ENCODE data around the gene SPEF1. TPM values are rescaled to one million over a fixed set of nuclear protein-coding genes. Genes with fewer than 3 reads are reported as not detected.

SPEF1 gene
- total RNA-seq, 1 donor, result under 0.01 TPM

DNA sequence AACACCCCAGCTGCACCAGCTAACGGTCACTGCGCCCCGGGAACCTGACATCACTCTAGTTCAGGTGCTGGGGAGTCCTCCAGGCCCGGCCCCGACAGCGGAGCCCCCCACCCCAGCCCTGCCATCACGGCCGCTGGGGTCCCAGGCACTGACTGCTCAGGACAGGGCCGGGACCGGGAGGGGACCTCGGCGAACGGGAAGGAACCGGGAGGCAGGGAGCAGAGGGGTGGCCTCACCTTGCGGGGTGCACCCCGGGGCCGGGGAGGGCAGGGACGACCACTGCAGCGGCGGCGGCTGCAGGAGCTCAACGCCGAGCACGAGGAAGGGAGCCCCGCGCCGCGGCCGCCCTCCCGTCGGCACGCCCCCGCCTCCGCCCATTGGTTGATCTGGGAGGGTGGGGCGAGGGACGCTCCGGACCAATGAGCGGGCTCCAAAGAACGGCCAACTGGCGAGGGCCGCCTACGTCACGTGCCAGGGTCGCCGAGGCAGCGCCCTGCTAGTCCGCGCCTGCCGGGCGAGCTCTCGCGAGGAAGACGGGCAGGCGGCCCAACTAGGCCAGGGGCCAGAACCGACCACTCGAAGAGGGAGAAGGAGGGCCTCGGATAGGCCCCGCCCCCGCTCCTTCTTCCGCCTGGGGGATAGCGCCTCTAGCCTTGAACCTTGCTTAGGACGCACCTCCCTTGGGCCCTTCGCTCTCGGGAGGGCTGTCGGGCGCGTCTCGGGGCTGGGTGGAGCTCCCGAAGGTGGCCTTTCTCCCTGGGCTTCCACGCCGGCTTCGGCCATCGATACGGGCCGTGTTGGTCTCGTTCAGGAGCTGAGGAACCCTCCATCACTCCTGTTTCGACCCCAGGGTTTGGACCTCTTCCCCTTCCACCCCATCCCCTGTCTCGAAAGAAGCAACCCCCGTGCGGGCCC lies 13.6 kb downstream of the SPEF1 start, which contains the start of gene ADISSP:
Gene ADISSP, minus strand, starts transcription at position 327 of the 915 bp plus-strand sequence. CDS start 7,653 bp downstream, outside the sequence.
- DNase-seq (ENCODE audit: low read depth in 2 of 3, low spot score in 2 of 3), result peak; percentile 87 to 97 (median 97)

DNA sequence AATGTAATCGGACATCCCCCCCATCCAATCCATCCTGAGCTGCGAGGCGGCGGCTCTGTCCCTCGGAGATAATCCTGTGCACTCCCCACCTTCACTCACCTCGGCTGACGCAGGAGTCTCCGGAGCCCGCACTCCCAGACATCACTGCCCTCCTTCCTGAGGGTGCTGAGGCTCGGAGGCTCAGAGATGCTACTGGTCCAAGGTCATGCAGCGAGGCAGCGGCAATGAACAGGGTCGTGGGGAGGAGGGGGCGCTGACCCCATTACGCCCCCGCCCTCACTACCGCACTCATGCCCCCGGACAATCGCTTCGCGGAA lies 14.2 kb downstream of the SPEF1 start:
- no peak for DNase-seq (ENCODE audit: low read depth in 2 of 3, low spot score in 2 of 3)

DNA sequence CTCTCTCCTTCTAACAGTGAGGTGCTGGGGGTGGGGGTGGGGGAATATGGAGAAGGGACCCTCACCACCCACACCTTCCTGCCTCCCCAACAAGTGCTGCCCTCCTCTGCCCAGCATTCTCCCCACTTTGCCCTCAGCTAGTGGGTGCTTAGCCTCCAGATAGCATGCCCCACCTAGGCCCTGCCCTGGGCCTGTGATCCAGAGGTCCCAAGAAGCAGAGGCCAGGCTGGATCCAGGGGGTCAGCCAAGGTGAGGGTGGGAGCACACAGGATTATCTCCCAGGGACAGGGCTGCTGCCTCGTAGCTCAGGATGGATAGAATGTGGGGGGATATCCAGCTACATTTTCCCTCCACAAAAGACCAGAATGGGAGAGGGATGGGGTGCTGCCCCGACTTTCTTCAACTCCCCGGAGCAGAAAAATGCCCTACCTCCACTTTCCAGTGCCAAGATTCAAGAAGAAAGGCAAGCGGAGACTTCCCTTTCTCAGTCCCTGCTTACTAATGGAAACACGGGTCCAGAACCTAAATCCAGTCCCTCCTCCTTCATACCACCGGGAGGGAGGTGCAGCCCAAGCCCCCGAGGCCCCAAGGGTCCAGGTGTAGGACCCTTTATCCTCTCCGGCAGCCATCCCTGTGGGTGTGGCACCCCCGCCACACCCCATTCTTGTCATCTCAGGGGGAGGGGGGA lies 14.7 kb downstream of the SPEF1 start:
- no peak for DNase-seq (ENCODE audit: low read depth in 2 of 3, low spot score in 2 of 3)

DNA sequence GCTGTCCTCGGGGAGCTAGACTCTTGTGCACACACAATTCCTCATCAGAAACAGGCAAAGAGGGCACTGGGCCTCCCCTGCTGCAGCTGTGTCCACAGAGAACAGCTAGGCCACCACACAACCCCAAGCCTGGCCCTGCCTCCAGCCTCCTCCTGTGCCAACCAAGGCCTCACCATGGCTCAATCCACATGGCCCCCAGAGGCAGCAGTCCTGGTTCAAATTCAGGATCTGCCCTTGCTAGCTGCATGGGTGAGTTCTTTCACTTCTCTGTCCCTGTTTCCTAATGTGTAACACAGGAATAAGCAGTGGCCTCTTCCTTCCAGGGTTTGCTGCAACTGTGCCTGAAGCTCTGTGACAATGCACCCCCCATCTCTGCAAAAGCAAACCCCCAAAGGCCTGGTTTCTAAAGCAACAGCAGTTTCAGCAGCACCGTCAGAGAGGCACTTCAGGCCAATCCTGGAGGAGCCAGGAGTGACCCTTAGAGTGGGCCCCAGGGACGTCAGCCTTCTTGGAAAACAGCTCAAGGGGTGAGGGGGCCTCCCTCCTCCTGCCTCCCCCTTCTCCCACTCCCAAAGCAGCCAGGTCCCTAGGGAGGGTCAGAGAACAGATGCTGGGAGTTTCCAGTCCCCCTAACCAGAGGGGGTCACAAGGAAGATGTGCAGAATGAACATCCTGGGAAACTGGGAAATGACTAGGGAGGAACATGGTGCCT lies 15.9 kb downstream of the SPEF1 start:
- no peak for DNase-seq (ENCODE audit: low read depth in 2 of 3, low spot score in 2 of 3)

DNA sequence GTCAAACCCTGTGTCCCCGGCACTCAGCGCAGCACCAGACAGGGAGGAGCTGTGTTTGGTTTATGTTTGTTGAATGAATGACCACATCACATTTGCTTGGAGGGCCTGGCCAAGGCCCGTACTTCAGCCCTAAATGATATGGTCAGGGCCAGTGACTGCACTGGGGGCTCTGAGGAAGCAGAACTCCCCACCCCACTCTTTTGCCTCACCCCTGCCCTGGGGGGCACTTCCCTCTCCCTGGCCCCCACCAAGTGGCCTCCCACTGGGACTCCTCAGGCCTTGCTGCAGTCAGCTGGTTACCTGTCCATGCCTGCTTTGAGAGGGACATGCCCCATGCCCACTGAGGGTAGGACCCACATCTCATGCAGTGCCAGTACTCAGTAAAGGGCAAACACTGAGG lies 16.6 kb downstream of the SPEF1 start:
- no peak for DNase-seq (ENCODE audit: low read depth in 2 of 3, low spot score in 2 of 3)

DNA sequence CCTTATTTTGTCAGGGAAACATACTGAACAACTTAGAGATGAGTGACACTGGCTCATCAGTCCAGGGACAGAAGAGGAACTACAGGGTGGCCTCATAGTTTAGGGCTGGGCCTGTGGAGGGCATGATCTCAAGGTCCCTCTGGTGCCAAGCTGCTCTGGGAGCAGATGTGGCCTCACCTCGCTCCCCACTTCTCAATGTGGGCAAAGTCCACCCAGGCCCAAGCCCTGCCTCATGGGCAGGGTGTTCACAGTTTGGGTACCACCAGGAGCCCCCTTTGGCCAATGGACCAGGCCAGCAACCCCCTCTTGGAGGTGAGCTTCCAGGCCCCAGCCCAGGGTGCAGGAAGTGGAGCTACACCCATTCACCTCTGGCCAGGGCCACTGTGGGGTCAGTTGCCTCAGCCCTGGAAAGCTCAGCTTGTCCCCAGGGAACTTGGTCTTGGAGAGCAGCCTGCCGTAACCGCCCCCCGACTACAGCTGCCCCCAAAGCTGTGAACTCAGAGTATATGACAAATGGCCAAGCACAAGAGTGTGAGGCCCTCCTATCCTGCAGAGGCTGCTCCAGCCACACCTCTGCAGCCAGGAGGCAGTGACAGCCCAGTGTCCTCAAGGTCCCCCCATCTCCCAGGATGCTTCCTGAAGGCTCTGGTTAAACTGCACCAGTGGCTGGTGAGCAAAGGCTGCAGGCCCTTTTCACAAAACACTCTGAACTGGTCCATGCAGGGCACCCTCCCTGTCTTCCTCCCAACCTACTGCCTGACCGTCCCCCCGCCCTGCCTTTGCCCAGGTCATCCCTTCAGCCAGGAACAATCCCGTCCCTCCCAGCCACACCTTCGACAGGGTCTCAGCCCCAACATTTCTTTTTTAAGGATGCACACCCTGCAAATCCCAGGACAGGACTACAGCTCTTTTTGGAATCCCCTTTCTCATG lies 17.3 kb downstream of the SPEF1 start:
- DNase-seq (ENCODE audit: low read depth in 2 of 3, low spot score in 2 of 3), result no peak

DNA sequence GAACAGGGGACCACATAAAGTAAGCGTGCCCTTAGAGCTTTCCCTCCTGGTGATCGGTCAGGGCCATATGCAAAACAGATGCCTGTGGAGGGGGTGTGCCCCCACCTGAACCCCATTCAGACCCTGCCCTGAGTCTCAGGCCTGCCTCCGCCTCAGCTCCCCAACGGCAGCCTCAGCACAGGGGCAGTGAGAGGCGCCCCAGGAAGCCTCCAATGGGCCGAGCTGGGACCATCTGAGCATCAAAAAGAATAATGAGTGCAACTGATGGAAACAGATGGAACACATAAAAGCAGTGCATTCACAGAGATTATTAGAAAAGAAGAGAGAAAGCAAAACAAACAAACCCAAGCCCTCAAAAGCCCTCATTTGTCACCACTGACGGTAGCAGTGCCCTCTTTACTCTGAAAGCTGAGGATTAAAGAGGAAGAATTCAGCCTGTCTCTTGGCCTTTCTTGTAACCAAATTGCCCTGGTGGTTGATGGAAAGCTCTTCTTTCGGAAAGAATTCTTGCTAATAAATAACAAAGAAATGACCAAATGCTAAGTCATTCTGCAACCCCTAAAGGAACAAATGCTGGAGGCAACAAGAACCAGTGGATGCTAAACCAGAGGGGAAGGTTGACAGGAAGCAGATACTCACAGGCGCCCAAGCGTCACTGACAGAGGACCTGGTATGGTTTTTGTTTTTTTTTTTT lies 20.4 kb downstream of the SPEF1 start:
- DNase-seq (ENCODE audit: low read depth in 2 of 3, low spot score in 2 of 3), result peak in 1 of 3 donors; percentile 76

DNA sequence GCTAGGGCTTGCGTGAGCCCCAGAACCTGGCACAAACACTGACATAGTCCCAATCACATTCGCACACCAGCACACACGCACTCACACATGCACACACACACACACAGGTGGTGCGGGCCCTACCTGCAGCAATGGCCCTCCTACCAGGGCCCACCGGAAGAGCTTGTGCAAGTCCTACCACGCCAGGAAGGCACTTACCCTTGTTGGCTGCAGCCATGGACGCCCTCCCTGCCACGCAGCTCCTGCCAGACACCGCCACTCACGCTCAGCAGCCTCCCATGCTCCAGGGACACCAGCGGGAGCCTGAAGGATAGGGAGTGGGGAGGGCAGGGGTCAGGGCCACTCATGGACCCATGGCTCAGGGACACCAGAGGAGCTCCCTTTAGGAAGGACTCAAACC lies 21.4 kb downstream of the SPEF1 start:
- no peak for DNase-seq (ENCODE audit: low read depth in 2 of 3, low spot score in 2 of 3)

DNA sequence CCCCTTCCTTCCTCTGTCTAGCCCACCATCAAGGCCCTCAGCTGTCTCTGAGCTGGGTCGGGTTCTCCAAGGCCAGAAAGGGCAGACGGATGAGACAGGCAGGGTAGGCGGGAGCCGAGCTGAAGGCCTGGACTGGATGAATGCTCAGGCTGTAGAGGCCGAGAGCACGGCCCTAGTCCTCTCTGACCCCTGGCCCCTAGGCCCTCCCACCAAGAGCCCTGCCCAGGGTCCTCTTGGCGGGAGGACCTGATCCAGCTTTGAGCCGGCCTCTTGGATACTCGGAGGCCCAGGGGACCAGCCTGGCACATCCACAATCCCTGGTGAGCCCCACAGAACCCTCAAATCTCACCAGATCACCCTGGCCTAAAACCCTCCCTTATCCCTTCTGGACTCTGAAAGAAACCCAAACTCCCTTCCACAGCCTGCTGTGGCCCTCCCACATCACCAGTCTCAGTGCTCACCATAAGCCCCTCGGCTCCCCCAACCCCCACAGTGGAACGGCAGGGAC lies 21.9 kb downstream of the SPEF1 start:
- DNase-seq (ENCODE audit: low read depth in 2 of 3, low spot score in 2 of 3), result no peak

DNA sequence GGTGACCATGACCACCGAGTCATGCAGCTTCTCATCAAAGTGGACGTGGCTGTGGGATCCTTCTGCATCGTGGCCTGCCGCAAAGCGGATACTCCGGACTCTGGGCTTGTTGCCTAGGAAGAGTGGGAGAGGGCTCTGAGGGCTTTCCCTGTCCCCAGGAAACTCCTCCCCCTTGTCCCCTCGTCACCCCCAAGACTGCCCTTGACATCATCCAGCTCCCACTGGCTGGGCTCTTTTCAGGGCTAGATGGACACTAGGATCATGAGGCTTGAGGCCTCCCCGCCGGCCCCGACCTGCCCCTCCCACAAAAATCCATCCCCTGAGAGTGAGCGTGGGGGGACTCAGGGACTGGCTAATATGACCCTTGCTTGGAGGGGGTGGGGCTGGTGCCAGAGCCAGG lies 22.7 kb downstream of the SPEF1 start:
- DNase-seq (ENCODE audit: low read depth in 2 of 3, low spot score in 2 of 3), result no peak

DNA sequence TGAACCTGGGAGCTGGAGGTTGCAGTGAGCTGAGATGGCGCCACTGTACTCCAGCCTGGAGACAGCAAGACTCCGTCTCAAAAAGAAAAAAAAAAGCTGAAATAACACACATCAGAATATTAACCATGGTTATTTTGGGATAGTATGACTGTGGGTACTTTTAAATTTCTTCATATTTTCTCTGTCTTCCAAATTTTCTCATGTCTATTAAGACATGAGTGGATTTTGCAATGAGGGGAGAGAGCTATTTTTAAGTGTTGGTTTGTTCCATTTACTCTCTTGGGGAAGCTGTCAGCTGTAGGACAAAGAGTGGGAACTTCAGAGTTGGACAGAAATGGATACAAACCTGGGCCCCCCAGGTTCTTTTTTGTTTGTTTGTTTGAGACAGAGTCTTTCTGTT lies 24.0 kb downstream of the SPEF1 start:
- DNase-seq (ENCODE audit: low read depth in 2 of 3, low spot score in 2 of 3), result no peak

DNA sequence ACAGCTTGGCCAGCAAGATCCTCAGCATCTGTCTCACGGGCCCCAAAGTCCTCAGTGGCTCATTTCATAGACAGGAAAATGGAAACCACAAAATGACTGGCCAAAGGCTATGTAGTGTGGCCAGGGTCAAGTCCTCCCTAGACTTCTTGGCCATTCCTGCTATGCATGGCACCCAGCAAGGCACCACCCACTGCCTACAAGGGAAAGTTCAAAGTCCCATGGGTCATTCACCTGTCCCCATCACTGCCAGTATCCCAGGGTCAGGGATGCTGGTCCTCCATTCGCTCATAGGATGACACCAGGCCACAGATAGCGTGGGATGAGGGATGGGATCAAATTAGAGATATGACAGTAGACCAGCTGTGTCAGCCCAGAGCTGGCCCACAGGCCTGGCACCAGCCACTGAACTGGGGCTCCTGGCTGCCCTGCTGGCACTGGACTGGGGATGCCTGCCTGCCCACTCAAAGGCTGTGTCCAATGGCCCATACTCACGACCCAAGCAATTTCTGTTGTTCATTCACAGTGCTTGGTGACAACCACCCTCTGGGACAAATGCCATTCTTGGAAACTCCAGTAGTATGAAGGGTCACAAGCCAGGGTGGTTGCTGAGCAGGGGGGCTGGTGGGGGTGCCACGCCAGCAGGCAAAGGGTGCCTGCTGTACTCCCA lies 25.3 kb downstream of the SPEF1 start:
- no peak for DNase-seq (ENCODE audit: low read depth in 2 of 3, low spot score in 2 of 3)

DNA sequence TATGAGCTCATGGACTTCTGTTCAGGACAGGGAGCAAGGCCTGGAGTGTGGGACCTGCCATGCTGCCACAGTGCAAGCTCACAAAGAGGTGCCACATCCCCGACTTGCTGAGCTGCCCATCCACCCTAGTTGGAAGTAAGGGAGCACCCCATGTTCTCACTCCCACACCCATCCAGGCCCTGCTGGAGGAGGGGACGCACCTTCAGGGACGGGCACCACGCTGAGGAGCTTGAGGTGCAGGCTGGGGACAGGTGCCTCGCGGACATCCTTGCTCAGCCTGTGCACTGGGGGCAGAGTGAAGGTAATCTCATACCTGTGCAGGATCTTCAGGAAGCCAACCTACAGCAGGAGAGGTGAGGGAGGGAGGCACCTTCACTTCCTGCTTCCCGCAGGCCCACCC lies 26.0 kb downstream of the SPEF1 start:
- DNase-seq (ENCODE audit: low read depth in 2 of 3, low spot score in 2 of 3), result no peak

DNA sequence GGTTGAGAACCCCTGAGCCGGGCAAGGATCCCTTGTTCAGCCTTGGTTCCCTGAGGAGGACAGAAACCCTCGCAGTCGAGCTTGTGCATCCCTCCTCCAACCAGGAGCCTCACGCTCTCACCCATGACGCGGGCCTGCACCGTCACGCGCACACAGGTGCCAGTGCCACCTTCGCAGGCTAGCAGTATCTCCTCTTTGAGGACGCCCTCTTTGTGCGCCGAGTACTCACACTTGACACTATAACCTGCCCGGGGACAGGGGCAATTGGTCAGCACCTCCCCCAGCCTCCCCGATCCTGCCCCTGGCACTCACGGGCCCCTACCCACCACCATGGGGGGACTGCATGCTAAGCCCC lies 27.0 kb downstream of the SPEF1 start:
- DNase-seq (ENCODE audit: low read depth in 2 of 3, low spot score in 2 of 3), result no peak

DNA sequence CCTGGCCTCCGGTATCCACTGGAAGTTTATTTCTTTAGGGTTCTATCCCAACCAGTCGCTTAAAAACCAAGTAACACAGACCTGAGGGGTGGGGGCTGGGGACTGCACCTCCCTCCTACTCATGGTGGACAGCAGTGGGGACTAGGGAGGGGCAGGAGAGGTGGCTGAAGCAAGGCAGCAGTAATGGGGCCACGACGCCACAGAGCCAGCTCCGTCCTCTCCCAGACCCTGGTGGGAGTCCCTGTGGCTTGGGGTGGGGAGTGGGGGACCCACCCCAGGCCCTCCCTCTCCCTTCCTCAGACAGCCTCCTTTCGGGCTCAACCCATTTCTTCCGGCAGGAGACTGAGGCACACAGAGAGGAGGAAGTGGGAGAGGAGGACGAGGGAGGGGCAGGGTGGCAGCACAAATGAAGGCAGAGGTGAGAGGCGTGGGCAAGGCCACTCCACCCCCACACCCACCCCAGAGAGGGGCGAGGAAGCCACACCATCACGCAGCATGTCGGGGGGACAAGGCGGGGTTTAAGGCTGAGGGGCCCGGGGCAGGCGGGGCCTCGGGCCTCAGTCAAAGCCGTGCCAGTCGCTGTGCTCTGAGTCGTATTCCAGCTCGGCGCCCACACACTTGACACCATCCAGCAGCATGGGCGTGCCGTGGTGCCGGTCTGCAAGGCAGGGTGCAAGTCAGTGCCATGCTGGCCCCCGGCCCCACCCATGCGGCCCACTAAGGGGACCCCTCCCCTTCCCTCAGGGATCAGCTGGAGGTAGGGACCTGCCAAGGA lies 27.6 kb downstream of the SPEF1 start:
- DNase-seq (ENCODE audit: low read depth in 2 of 3, low spot score in 2 of 3), result no peak

DNA sequence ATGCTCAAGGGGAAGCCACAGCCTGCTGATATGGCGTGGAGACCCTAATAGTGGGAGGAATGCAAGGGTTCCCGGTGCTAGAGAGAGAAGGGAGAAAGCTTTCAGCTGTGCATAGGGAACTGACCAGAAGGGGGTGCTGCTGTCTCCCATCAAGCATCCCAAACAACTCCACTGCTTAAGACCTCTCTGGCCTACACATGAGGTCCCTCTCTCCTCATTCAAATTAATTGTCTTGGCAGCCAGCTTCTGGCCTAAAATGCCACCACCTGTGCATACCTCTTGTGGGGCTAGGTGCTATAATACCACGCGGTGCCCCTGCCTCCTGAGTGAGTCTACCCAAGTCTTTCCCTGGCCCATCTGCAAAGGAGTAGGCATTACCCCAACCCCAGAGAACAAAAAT lies 28.1 kb downstream of the SPEF1 start:
- peak in 2 of 3 donors; percentile 67 to 79 for DNase-seq (ENCODE audit: low read depth in 2 of 3, low spot score in 2 of 3)

DNA sequence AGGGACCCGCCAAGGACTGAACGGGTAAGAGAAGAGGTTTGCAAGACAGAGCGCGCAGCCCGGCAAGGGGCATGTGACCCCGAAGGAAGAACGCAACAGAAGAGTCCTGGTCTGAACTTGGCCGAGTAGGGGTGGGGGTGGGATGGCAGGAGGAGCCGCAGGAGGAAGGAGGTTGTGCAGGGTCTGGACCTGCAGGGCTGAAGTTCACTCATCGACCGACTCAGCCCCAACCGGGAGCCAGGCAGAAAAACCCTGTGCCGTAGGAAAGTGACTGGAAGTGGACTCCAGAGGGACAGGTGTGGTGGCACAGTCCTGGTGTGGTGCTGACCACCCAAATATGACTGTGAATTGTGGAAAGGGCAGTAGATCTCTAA lies 28.9 kb downstream of the SPEF1 start:
- DNase-seq (ENCODE audit: low read depth in 2 of 3, low spot score in 2 of 3), result no peak

DNA sequence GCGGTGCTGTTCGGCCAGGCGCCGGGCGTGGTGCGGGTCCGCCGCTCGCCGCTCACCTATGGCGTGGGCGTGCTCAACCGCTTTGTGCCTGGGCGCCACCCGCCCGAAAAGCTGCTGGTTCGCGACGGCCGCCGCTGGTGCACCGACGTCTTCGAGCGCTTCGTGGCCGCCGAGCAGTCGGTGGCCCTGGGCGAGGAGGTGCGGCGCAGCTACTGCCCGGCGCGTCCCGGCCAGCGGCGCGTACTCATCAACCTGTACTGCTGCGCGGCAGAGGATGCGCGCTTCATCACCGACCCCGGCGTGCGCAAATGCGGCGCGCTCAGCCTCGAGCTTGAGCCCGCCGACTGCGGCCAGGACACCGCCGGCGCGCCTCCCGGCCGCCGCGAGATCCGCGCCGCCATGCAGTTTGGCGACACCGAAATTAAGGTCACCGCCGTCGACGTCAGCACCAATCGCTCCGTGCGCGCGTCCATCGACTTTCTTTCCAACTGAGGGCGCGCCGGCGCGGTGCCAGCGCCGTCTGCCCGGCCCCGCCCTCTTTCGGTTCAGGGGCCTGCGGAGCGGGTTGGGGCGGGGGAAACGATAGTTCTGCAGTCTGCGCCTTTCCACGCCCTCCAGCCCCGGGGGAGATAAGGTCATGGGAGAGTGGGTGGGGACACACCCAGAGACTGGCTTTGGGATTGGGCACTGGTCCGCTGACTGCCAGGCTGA lies 29.4 kb downstream of the SPEF1 start:
- DNase-seq (ENCODE audit: low read depth in 2 of 3, low spot score in 2 of 3), result peak in 2 of 3 donors; percentile 57 to 73

Measured in hematopoietic multipotent progenitor cell (in vitro differentiated cells).